NCI-H524 treated with DMSO at 0.1 percent for 48 hours (cell line): Measurements from ENCODE around the gene SORCS2.

Source experiments
- DNase-seq: peaks from one replicate; lab custom pipeline; 2025; lab: John Stamatoyannopoulos, UW

Gene SORCS2

DNA sequence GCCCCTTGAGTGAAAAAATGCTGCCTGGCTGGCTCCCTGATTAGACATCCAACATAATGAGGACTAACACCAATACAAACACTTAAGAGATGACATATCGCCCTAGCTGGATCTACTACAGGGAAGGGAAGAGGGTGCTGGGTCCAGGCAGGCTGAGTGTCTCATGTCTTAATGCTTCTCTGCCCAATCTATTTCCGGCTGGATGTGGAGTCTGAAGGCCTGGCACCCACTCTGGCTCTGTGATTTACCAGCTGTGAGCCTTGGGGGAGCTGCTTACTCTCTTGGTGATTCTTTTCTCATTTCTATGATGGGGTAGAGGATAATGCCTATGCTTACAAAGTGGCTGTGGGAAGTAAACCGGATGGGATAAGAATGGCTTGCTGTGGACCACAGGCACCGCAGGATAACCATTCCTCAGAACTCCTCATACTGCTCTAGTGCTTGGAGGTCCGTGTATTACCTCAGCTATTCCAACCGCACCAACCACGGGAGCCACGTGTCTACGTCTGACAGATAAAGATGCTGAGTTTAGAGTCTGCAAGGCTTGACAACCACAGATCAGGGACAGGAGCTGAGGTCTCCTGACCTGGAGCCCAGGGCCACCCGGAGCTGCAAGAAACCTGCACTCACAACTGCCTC, 585.7 kb downstream of the SORCS2 start:
- DNase-seq, result no peak

- no peak for DNase-seq
Measured at GRCh38 chr4:7778510-7779431, 586.4 kb downstream of the SORCS2 start.

DNA sequence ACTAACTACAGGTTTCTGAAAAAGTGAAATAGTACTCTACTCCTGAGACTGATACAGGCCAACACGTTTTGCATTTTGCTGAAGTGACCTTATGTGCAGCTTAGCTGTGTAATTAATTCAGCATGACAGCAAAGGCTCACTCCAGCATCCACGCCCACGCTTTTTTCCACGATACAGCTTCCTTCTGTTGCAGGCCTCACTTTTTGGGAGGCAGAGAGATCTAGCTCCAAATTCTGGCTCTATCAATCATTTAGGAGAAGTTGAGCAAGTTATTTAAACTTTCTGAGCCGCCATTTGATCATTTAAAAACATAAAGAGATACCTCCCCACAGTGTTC, 587.1 kb downstream of the SORCS2 start:
- DNase-seq, result no peak

DNA sequence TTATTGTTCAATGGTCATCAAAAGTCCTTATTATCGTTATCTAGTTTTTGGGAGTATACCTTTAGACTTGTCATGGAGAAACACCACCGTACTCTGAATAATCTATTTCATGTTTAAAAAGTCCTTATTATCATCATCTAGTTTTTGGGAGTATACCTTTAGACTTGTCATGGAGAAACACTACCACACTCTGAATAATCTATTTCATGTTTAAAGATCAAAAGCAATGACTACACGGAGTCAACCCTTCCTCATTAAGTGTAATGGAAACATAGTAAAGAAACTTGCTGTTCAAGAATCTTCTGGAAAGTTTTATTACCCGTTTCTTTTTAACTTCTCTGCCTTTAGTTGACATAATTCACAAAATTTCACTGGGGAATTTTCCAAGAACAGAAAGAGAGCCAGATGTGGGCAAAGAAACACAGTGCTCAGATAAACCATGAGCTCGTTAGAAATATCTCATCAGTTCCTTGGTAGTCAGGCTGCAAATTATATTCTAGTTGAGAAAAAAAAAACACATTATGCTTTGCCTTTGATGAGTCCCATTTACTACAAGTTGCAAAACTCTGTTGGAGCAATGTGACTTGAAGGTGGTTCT, 588.5 kb downstream of the SORCS2 start:
- DNase-seq, result no peak

DNA sequence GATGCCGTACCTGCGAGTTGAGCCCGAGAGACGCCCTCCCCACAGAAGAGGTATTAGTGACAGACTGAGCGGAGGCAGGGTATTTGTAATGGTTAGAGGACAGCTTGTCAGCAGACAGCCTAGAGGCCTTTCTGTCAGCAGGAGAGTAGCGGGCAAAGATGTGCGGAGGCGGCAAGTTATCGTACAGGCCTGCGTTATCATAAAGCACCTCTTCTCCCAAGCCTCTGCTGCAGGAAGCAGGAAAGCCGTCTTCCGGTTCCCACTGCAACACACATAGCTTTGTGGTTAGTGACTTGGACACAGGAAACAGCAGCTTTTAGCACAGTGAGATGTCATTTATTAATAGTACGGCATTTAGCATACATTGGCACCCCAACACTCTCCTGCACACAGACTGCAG, 589.0 kb downstream of the SORCS2 start:
- DNase-seq, result no peak

DNA sequence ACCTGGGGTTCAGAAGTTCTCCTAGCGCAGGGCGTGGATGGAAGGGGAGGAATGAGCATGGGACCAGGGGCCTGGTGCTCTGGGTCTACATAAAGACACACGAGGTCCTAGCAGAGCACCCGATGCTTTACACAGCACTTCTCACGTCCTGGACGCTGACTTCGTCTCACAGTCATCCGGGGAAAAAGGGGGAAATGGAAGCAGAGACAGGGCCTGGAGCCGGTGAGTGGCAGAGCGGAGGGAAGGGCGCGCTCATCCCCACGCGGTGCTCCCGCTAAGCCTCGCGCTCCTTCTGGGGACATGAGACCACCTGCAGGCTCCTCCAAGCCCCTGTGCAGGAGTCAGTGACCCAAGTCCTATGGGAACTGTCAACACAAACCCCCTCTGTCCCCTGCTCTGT, 589.7 kb downstream of the SORCS2 start:
- no peak for DNase-seq

GRCh38 chr4:7782783-7783182, 590.4 kb downstream of the SORCS2 start:
- DNase-seq, result no peak

DNA sequence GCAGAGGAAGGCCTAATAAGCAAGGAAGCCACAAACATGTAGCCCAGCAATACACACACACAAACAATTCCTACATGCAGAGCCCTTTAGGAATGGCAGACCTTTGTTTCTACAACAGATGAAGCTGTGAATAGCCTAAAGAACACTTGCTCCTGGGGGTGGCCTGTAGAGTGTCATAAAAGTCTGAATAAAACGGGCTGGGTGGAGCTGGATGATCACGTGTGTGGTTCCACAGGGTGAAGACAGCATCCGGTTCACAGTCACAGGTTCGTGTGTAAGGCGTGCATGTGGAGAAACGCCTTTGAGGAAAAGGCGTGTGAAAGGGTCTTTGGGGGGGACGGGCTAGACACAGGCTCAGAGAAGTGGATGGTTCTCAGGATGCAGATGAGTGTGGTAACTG, 591.2 kb downstream of the SORCS2 start:
- no peak for DNase-seq

DNA sequence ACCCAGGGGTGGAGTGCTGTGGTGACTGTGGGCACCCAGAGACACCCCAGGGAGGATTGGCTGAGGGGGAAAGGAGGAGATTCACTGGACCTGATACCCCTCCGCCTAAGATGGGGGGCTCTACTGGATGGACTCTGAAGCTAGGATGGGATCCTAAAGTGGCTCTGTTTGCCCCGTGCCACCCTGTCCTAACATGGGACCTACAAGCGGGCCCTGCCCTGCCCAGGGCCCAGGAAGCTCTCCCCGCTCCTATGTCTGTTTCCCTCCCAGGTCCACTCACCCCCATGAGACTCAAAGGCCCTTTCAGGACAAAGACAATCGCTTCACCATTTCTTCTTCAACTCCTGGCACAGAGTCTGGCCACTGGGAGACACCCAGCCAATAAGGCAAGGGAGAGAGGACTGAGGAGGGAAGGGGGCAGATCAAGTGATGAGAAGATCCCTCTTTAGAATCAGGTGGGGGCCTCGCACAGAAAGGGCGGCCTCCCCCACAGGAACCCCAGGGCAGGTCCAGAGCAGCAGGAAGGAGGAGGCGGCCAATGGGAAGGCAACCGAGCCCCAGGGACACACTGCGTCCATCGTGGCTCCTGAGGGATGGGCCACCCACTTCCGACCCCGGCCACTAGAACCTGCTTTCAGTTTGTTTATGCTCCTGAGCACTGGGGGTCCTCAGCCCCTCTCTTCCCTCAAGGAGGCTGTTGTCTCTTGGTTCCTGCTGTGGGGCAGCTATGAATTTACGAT, 592.0 kb downstream of the SORCS2 start:
- no peak for DNase-seq

GRCh38 chr4:7785017-7785416, 592.7 kb downstream of the SORCS2 start:
- DNase-seq, result no peak

GRCh38 chr4:7786040-7786439, 593.7 kb downstream of the SORCS2 start:
- DNase-seq, result no peak

DNA sequence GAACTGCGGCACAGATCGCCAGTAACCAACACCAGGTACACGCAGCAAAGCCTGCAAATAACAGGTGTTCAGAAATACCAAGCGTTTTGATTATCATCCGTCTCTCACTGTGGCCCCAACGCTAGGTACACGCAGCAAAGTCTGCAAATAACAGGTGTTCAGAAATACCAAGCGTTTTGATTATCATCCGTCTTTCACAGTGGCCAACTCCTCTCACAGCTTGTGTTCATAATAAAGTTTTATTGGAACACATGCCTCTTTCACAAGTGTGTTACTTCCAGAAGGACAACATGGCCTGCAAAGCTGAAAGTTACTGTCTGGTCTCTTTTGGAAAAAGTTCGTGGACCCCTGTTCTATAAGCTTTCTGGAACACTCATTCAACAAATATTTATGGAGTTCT, 594.2 kb downstream of the SORCS2 start:
- DNase-seq, result no peak

- no peak for DNase-seq
Measured at GRCh38 chr4:7787067-7787466, 594.7 kb downstream of the SORCS2 start.

- no peak for DNase-seq
Measured at GRCh38 chr4:7787681-7788141, 595.4 kb downstream of the SORCS2 start.

- DNase-seq, result no peak
Measured at GRCh38 chr4:7788193-7788592, 595.9 kb downstream of the SORCS2 start.

- DNase-seq, result no peak
Measured at GRCh38 chr4:7788694-7789425, 596.5 kb downstream of the SORCS2 start.

- DNase-seq, result no peak
Measured at GRCh38 chr4:7790023-7790422, 597.7 kb downstream of the SORCS2 start.

DNA sequence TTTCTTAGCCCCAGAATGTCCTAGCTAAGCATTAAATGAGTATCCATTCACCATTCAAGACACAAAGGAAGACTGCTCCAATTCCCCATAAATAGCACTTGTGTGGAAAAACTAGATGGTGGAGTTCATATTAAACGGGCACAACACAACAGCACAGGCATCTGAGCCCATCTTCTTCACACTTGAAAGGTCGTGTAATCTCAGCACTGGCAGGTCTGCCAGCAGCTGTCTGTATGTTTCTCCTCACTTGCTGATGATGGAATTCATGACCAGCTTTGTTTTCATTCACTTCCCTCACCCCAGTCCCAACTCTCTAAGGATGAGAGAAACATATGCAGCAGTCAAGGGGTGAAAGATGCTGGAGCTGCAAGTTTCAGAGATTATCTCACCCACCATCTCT, 598.7 kb downstream of the SORCS2 start:
- no peak for DNase-seq
